ENCODE measurements around the gene PDCD1.
"Not testable (repeated sequence)": the region's sequence is repeated elsewhere in the genome, so short reads cannot be mapped to it uniquely, and the experiment has no call there.

Gene PDCD1

DNA sequence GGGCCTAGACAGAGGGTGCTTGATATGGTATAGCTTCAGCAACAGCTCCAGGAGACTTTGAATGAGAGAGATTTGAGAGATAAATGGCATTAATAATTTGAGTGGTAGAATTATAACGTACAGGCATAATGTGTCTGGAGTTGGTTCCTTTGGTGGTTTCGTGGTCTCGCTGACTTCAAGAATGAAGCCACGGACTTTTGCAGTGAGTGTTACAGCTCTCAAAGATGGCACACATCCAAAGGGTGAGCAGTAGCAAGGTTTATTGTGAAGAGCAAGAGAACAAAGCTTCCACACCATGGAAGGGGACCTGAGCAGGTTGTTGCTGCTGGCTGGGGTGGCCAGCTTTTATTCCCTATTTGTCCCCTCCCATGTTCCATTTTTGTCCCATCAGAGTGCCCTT, 23.1 kb downstream of the PDCD1 start:
- DNase-seq (ENCODE audit: low read depth) = no peak
- H3K4me3 ChIP-seq (ENCODE audit: control insufficient read depth, low read depth, low read length) = no peak overlapping the region
- TF ChIP-seq, protein P1, sequence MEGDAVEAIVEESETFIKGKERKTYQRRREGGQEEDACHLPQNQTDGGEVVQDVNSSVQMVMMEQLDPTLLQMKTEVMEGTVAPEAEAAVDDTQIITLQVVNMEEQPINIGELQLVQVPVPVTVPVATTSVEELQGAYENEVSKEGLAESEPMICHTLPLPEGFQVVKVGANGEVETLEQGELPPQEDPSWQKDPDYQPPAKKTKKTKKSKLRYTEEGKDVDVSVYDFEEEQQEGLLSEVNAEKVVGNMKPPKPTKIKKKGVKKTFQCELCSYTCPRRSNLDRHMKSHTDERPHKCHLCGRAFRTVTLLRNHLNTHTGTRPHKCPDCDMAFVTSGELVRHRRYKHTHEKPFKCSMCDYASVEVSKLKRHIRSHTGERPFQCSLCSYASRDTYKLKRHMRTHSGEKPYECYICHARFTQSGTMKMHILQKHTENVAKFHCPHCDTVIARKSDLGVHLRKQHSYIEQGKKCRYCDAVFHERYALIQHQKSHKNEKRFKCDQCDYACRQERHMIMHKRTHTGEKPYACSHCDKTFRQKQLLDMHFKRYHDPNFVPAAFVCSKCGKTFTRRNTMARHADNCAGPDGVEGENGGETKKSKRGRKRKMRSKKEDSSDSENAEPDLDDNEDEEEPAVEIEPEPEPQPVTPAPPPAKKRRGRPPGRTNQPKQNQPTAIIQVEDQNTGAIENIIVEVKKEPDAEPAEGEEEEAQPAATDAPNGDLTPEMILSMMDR (IDR thresholded peaks at IDR 0.05; ENCODE audit: control insufficient read depth, insufficient read depth, low read depth, low read length, missing control alignments) = no peak

DNA sequence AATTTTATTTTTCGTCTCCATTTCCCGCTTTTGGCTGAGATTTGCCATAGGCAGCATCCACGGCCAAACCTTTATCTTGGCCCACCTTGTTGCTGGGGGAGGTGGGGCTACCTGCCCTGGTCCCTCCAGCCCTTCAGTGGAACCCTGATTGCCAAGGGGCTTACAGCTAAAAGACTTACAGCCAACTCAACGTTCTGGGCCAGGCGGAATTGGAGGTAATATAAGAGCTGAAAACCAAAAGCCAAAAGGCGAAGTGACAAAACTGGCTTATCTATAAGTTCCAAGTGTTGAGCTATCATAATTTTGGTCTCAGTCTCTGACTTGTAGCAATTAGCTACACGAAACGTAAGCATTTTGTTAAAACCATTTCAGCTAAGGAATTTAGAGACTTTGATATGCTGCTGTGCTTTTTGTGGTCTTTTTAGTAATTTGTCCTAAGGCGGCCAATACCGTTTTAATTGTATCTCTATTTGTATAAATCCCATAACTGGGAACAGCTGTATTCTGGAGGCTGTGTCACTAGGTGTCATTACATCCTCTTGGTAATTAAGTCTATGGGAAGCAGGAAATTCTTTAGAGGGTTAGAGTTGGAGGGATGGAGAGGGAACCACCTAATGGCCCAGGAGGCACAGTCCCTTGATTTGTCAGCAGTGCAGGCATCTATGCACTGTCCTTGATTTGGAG, 24.0 kb downstream of the PDCD1 start:
- no peak for DNase-seq (ENCODE audit: low read depth)
- TF ChIP-seq, protein P1 (IDR thresholded peaks at IDR 0.05; ENCODE audit: control insufficient read depth, insufficient read depth, low read depth, low read length, missing control alignments) = no peak
- H3K4me3 ChIP-seq (ENCODE audit: control insufficient read depth, low read depth, low read length) = no peak overlapping the region

- DNase-seq (ENCODE audit: low read depth); H3K4me3 ChIP-seq (ENCODE audit: control insufficient read depth, low read depth, low read length): not testable (repeated sequence)
Observed at GRCh38 chr2:241833756-241834526, 24.8 kb downstream of the PDCD1 start.

DNA sequence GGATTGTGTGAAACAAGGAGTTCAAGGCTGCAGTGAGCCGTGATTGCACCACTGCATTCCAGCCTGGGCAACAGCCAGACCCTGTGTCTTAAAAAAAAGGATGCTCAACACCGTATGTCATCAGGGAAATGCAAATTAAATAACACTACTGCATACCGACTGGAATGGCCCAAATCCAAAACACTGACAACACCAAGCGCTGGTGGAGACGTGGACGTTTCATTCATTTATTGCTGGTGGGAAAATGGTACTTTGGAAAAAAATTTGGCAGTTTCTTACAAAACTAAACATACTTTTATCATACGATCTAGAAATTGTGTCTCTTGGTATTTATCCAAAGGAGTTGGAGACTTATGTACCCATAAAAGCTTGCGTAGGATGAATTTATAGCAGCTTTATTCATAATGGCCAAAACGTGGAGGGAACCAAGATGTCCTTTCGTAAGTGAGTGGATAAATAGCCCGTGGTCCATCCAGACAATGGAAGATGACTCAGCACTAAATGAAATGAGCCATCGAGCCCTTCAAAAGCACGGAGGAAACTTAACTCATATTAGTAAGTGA, 25.5 kb downstream of the PDCD1 start:
- peak; percentile 90 for DNase-seq (ENCODE audit: low read depth)
- H3K4me3 ChIP-seq (ENCODE audit: control insufficient read depth, low read depth, low read length) = no peak overlapping the region
- TF ChIP-seq, protein P1 (IDR thresholded peaks at IDR 0.05; ENCODE audit: control insufficient read depth, insufficient read depth, low read depth, low read length, missing control alignments) = no peak

DNA sequence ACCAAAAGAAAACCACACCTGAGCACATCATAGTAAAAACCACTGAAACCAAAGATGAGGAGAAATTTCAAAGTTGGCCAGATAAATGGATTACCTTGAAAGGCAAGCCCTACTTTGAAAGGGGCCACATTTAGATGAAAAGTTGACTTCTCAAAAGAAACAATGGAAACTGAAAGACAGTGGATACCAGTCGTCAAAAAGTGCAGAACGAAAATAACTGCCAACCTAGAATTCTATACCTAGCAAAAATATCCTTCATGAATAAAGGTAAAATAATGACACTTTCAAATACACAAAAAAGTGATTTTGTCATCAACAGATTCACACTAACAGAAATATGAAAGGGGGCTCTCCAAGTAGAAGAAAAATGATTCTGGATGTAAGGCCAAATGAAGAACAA, 31.3 kb downstream of the PDCD1 start:
- no peak for DNase-seq (ENCODE audit: low read depth)
- TF ChIP-seq, protein P1 (IDR thresholded peaks at IDR 0.05; ENCODE audit: control insufficient read depth, insufficient read depth, low read depth, low read length, missing control alignments) = no peak

GRCh38 chr2:241823531-241824437, 34.9 kb downstream of the PDCD1 start:
- H3K4me3 ChIP-seq (ENCODE audit: control insufficient read depth, low read depth, low read length); DNase-seq (ENCODE audit: low read depth): not testable (repeated sequence)

More for the DNA sequence above, 31.3 kb downstream of the PDCD1 start:
- no peak overlapping the region for H3K4me3 ChIP-seq (ENCODE audit: control insufficient read depth, low read depth, low read length)

DNA sequence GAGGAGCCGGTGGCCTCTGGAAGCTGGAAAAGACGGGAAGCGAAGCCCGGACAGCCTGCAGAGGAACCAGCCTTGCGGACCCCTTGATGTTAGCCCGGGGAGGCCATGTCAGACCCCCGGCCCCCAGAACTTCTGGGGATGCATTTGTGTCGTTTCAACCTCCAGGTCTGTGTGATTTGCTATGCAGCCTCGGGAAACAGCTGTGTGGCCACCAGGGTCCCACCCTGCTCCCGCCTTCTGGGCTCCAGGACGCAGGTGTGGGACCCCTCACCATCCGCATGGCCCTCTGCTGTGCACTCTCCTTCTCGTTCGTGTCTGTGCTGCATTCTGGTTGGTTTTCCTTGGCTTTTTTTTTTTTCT, 36.5 kb downstream of the PDCD1 start:
- DNase-seq (ENCODE audit: low read depth) = no peak

More for the DNA sequence above, 36.5 kb downstream of the PDCD1 start:
- H3K4me3 ChIP-seq (ENCODE audit: control insufficient read depth, low read depth, low read length) = no peak overlapping the region
- TF ChIP-seq, protein P1 (IDR thresholded peaks at IDR 0.05; ENCODE audit: control insufficient read depth, insufficient read depth, low read depth, low read length, missing control alignments) = no peak

Data from AG09309 (cell line).